DMS153 treated with DMSO at 0.1 percent for 48 hours (cell line): ENCODE measurements around the gene C2CD2.
"Not testable (repeated sequence)": the region's sequence is repeated elsewhere in the genome, so short reads cannot be mapped to it uniquely, and the experiment has no call there.

ENCODE experiments used
- DNase-seq: peaks from one replicate; lab custom pipeline; 2025; ENCODE audit not compliant: unreplicated experiment; lab: John Stamatoyannopoulos, UW

C2CD2 gene

DNA sequence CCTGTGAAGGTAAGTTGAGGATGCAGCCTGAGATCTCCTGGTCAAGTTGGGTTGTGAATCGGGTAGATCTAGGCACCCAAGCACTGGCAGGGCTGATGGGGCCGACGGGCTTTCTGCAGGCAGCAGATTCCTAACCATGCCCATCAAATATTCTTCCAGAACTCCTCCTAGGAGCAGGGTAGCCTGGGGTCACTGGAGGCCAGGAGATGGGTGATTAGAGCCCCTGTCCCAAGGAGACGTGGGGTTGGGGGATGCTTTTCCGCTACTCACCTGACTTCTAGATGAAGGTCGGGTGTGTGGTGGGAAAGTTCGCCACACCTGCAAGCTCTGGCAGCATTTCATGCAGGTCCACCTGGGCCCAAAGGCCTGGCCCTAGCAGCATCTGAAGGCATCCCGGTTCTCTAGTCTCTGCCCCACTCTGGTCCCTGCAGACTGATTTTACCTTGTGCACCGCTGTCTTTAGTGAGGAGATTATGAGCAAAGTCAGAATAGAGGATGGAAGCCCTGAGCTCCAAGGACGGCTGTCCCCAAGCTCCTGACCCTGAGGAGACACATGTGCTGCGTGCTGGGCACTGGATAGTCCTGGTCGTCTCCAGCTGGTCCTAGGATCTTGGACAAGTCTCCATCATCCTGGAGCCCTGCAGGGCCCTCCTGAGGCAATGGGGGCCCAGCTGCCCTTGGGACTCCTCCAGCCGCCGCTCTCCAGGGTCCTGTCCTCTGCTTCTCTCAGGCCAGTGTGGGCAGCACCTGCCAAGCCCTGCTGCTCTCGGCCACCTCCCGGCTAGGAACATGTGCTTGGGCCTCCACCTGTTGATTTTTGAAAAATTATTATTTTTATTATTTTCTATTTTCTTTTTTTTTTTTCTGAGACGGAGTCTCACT is 21.8 kb upstream of the C2CD2 start:
- DNase-seq, result no peak

DNA sequence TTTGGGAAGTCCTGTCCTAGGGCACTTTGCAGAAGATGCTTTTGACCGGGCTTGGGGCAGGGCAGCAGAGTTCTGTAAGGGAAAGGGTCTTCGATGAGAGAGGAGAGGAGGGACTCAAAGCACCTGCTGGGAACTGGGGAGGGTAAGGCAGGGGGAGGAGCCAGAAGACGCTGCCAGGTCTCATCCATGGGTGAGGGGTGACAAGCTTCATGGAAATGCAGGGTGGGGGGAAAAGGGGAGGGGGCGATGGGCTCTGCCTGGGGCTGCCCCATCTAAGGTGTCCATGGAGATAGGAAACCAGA is 20.9 kb upstream of the C2CD2 start:
- DNase-seq, result no peak

DNA sequence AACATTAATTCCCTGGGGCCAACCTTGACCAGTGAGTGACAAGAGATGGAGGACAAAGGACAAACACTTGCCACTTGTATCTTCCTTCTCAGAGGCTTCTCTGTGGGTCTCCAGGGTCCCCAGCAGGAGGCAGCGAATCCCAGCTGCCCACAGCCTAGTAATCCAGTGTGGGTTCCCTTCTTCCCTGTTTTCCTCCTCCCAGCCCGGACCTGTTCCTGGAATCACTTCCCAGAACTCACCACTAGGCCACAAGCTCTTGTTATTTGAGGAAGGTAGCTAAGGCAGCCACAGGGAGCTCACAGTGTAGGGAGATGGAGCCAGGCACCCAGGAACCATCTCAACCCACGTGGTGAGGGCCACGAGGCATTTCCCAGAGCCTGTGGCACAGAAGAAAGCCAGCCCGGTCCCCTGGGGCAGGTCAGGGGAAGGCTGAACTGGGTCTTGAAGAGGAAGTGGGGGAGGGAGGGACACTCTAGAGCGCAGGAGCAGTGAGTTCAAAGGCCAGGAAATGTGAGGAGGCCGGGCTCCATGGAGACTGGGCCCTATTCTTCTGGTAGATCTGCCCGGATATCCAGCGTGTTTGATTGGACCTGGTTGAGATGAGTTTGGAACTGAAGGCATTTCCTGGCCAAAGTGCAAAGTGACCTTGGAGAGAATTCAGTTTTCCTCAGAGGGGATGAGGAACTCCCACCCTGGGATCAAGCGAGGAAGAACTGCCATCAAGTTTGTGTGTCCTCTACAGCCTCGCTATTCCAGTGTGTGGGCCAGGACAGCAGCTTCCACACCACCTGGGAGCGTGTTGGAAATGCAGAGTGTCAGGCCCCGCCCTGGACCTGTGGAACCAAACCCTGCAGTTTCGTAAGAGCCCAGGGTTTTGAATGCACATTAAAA is 20.3 kb upstream of the C2CD2 start:
- DNase-seq, result no peak

DNA sequence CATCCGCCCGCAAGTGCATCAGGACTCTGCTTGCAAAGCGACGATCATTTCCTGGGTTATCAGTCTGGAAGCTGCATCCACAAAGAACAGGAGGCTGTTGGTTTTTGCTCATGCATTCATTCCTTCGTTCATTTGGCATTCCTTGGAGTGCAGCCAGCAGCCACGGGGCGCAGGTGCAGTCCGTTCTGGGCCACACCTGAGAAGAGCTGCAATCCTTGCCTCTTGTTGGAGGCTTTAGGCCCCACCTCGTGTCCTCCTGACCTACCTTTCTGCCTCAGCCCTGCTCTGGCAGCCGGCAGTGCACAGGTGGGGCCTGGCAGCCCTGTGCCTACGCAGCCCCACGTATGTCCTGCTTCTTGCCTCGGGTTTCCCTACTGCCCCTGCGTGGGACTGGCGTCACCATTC is 19.6 kb upstream of the C2CD2 start:
- no peak for DNase-seq

DNA sequence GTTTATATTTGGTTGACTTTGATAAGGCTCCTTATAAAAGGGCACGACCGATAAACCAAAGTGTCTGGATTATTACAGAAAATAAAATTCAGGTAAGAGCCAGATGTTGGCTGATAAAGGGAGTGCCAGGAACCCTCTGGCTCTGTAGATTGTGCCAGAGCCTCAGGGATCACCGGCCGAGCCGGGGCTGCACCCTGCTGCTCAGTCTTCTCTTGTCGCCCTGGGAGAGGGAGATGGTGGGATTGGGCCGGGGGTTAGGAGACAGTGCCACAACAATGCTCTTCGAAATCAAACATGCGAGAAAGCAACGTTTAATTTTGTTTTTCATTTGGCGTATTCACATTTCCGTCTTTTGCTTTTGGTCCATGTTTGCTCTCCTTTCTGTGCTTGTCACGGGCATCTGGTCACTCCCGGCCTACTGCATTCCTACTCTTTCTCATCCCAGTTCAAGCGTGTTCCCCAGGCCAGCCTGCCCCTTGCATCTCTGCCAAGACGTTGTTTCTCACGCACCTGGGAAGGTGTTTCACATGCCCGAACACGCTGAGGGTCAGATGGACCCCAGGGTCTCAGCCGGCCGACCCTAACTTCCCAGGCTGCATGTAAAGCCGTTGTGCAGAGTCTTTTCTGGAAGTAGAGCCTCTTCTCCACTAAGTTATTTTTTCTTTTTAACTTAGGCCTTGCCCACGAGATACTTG is 18.8 kb upstream of the C2CD2 start:
- no peak for DNase-seq

DNA sequence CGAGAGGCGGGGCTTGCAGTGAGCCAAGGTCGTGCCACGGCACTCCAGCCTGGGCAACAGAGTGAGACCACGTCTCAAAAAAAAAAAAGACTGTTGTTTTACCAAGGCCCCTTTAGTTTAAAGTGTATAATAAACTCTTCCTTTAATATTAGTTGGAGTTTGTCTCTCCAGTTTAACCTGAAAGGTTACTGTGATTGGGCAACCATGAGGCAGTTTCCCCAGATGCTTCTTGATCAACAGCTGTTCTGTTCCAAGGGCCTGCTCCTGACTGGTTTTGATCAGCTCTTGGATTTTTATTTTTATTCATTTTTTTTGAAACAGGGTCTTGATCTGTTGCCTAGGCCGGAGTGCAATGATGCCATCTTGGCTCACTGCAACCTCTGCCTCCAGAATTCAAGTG is 18.1 kb upstream of the C2CD2 start:
- DNase-seq, result no peak

DNA sequence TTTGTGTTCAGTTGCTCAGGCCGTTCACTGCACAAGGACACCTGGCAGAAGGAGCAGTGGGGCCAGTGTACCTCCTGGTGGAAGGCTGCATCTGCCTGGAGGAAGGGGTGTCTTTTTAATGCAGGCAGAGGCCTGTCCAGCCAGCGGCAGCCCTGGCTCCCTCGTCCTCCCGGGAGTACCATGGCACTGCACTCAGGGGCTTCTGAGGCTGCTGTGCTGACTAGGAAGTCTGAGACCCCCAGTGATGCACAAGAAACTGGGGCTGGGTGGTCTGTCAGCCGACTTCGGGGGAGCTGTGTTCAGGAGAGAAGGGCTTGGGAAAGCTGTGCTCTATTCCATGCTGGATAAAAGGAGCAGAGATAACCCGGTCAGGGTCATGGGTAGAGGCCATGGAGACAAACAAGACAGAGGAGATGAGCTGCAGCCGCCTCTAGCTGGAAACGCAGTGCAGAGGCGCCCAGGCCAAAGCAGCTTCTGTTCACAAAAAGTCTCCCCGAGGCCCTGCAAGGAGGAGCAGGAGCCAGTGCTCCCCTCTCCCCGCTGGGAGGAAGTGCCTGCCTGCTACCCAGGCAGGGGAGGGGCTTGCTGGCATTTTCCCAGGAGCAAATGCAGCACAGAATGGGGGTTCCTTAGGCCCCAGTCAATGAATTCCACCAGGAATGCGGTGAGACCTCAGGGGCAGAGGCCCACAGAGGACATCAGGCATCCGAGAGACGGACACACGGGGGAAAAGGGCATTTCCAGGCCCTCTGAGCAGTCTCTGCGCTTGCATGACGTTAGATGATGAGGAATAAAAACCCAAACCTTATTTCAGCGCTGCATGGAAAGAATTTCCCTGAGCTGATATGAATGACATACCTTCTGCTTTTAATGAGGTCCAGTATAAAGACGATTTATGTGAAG is 17.2 kb upstream of the C2CD2 start:
- no peak for DNase-seq

DNA sequence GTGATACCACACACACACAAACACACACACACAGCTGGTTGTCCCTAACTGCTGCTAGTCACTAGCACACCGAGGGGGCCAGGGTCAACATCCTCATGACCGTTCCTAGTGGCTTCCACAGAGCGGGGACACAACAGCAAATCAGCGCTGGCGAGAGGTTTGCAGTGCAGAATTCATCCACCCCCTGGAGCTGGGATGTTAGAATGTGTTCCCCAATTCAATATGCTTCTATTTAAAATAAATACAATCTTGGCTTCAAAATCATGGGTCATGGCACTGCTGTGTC is 16.2 kb upstream of the C2CD2 start:
- no peak for DNase-seq

DNA sequence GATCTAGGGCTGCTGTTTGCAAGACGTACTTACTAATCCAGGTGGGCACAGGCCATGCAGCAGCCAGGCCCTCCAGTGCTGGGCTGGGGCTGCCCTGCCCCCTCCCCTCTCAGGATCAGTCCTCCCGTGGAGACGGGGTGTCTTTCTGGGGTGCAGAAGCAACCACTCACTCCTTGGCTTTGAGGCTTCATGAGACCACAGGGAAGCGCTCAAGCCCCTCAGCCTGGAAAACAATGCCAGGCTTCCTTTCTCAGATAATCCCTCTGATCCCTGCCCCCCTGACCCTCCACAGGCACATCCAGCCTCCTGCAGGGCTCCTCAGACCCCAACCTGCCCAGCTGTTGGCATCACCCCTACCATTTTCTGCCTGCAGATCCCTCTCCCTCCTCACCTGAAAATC is 13.9 kb upstream of the C2CD2 start:
- DNase-seq, result no peak

DNA sequence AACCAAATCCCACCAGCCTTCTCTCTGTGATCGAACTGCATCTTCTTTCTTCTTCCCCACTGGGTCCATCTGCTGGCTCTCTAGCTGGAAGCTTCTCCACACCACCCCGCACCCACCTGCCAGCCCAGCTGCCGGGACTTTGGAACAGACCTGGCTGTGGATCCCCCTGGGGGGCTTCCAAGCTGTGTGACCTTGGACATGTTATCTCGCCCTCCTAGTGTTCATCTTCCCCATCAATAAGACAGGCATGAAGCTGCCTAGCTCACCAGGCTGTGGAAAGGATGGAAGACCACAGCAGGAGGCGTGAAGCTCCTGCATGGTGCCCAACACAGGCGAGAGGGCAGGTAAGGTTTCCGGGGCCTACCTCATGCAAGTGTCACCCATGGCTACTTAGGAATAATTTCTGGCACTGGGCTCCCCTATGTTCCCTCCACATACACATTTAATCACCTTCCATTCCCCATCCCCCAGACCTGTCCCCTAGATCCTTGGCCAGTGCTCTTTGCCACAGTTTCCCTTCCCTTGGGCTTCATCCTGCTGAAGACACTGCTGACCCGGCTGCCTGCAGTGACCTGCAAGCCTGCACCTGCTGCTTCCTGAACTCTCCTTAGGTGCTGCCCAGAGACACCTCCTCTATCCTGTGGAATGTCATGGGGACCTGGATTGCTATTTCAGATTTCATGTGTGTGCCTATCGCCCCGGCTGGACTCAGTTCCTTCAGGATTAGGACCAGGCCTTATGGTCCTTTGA is 13.2 kb upstream of the C2CD2 start:
- DNase-seq, result no peak

DNA sequence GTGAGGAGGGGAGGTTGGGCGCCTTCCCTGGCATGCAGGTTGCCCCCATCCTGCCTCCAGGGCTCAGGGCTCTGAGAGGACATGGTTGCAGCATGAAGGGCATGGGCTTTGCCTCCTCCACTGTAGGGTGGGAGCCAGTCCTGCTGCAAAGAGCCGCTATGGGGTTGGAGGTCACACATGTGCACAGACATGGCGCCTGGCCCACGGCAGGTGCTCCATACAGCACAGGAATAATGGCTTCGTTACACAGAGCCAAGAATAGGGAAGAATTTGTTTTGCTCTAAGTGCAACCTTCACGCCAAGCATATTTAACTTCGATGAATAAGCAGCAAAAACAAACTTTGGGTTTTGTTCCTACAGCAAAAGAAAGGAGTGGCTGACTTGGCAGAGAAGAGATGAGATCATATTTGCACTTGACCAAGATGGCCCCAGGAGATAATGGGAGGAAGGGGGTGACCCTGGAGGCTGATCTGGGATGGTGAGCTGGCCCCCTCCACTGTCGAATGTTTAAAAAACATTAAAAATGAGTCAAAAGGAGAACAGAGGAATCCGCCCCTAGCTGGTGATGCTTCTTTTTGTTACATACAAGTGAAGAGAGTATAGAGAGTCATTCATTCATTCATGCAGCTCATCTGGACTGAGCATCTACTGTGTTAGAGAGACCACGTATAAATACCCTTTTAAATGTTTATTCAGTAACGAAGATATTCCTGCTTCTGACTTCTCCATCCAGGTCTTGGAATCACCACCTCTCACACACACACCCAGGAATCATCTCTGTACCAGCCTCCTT is 12.4 kb upstream of the C2CD2 start:
- DNase-seq, result no peak

DNA sequence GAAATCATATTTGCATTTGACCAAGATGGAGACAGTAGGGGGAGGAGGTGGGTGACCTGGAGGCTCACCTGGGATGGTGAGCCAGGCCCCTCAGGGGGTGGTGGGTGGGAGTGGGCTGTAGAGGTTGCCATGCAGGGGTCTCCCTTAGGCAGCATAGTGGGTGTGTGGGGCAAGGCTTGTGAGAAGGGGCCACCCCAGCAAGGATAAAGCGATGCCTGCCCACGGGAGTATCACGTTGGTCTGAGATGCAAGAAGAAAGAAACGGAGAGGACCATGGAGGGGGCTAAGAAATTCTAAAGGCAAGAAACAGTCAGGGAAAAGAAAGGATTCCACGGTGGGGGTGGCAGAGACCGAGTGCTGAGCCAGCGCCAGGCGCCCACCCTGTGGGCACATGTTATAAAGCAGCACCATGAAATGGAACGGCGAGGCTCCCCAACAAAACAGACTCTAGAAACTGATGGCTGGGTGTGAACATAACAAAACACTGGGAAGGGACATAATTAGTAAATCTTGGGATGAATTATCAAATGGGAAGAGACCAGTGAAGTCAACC is 11.7 kb upstream of the C2CD2 start:
- DNase-seq, result no peak

DNA sequence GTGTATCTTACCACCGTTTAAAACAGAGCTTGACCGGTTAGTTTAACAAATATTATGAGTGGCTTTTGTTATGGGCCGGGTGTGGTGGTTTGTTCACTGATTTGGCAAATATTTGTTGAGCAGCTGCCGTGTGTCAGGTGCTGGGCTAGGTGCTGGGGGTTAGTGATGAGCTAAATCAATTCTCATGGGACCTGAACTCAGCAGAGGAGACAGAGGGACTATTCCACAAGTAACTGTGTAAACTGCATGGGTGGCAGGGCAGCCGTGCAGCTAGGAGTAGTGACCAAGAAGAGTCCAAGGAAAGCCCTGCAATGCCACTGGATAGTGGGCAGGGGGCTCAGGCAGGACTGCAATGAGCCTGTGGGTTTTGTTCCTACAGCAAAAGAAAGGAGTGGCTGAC is 11.2 kb upstream of the C2CD2 start:
- no peak for DNase-seq

DNA sequence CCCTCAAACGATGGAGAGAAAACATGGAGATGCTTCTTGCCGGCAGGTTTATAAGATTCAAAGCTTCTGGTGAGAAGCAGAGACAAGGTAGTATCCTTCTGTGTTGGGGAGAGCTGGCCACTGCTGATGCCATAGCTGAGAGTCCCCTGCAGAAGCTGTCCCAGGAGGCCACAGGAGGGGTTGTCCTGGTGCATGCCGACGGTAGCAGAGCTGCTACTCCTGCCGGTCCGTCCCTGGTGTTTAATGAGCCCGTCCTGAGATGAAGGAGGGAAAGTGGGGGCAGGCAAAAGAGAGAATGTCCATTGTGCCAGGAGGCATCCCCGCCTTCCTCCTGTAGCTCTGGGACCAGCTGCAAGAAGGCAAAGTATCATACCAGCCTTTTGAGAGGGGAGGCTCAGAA is 10.4 kb upstream of the C2CD2 start:
- DNase-seq, result no peak

DNA sequence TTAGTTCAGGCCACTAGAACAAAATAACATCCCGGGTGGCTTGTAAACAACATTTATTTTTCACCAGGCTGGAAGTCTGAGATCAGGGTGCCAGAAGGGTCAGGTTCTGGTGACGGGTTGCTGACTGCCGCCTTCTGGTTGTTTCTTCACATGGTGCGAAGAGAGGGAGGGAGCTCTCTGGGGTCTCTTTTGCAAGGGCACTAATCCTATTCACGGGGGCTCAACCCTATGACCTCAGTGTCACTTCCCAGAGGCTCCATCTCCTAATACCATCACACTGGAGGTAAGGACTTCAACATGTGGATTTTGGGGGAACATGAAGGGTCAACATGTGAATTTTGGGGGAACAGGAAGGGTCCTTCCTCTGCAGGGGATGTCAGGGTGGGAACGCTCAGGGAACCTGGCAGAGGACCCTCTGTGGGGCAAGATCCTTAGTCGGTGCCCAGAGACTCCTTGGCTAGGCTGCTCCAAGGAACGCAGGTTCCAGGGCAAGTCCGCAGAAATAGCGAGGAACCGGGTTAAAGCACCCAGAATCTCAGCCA is 8.7 kb upstream of the C2CD2 start:
- no peak for DNase-seq

DNA sequence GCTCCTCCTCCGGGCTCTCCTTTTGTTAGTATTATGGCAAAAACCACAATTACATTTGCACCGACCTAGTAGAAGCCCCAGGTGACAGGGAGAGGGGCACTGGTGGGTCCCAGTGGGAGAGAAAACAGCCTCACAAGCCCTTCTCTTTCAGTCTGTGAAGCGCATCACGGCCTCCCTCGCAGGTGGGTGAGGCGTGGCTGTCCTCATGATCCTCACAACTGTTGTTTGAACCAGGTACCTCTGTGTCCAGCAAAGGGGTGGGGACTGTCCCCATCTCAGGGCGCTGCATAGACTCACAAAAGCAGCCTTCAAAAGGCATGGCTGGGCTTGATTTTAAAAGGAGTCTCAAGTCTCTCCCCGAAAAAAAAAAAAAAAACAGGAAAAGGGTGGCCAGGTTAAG is 7.9 kb upstream of the C2CD2 start:
- no peak for DNase-seq

DNA sequence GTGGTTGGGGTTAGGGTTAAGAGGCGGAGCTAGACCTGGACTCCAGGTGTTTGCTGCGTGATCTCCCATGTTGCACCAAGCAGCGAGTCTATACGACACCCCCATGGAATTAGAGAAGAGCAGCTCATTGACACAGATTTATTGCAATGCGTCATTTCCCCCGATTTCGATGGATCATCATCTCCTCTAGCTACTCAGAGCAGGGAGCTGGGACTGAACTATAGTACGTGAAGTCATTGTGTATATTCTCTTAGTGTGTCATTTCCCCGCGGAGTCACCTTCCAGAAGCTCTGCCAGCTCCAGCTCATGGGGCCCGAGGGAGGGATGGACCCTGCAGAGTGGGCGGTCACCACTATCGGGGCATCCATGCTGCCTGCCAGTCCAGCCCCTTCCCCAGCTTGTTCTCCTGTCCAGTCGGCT is 7.5 kb upstream of the C2CD2 start:
- no peak for DNase-seq

DNA sequence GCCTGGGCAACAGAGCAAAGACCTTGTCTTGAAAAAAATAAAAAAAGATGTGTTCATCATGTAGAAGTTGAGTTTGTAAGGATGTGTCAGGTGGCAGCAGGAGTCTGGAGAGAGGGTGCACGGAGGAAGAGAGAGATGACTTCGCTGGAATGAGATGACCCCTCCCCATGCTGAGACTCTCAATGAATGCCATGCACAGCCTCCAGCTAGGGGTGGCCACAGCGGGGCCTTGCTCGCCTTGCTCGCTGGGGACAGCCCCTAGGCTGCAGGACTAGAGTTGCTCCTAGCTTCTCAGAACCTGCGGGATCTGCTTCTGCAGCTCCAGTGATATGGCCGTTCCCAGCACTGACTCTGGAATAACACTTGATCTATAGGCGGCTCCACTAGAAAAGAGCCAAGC is 6.6 kb upstream of the C2CD2 start:
- DNase-seq, result no peak

DNA sequence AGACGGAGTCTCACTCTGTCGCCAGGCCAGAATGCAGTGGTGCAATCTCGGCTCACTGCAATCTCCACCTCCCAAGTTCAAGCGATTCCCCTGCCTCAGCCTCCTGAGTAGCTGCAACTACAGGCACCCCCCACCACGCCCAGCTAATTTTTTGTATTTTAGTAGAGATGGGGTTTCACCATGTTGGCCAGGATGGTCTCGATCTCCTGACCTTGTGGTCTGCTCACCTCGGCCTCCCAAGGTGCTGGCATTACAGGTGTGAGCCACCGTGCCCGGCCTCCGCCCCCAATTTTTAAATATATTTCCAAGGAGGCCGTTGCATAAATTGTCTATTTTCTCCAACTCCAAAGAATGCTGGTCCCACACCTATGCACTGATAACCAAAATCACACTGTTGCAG is 5.9 kb upstream of the C2CD2 start:
- DNase-seq, result not testable (repeated sequence)
